Measurements from ENCODE around the gene MCC. TPM values are rescaled to one million over a fixed set of nuclear protein-coding genes. Genes with fewer than 3 reads are reported as not detected.

MCC gene
- total RNA-seq, 1 donor from 2014 or later: 14.0 TPM

GRCh38 chr5:113269023-113269997 is 218.9 kb downstream of the MCC start:
- Mint-ChIP-seq H3K4me1 (ENCODE audit: unreplicated experiment) (peaks cover 10% of the 10 kb centered on the region), H3K27ac (ENCODE audit: unreplicated experiment) (no peak overlapping the region), H3K27me3 (ENCODE audit: unreplicated experiment) (no peaks in the 10 kb centered on the region), H3K9me3 (ENCODE audit: unreplicated experiment) (no peaks in the 10 kb centered on the region), H3K4me3 (ENCODE audit: unreplicated experiment) (no peak overlapping the region), H3K36me3 (ENCODE audit: unreplicated experiment) (no peaks in the 10 kb centered on the region)
- no peak for TF ChIP-seq CTCF (IDR thresholded peaks at IDR 0.05)
- no peak for DNase-seq (ENCODE audit: extremely low spot score, unreplicated experiment)

GRCh38 chr5:113268232-113268631 is 220.0 kb downstream of the MCC start:
- DNase-seq (ENCODE audit: extremely low spot score, unreplicated experiment): no peak
- H3K27me3 Mint-ChIP-seq (ENCODE audit: unreplicated experiment): no peaks in the 10 kb centered on the region
- no peak overlapping the region for H3K4me3 Mint-ChIP-seq (ENCODE audit: unreplicated experiment)
- H3K4me1 Mint-ChIP-seq (ENCODE audit: unreplicated experiment): peaks cover 5% of the 10 kb centered on the region
- no peaks in the 10 kb centered on the region for H3K36me3 Mint-ChIP-seq (ENCODE audit: unreplicated experiment)
- no peak overlapping the region for H3K27ac Mint-ChIP-seq (ENCODE audit: unreplicated experiment)
- no peak for TF ChIP-seq CTCF (IDR thresholded peaks at IDR 0.05)
- H3K9me3 Mint-ChIP-seq (ENCODE audit: unreplicated experiment): no peaks in the 10 kb centered on the region

GRCh38 chr5:113267361-113267900 is 220.8 kb downstream of the MCC start:
- H3K27ac Mint-ChIP-seq (ENCODE audit: unreplicated experiment): no peak overlapping the region
- H3K4me1 Mint-ChIP-seq (ENCODE audit: unreplicated experiment): no peaks in the 10 kb centered on the region
- H3K4me3 Mint-ChIP-seq (ENCODE audit: unreplicated experiment): no peak overlapping the region
- no peak for DNase-seq (ENCODE audit: extremely low spot score, unreplicated experiment)
- H3K9me3 Mint-ChIP-seq (ENCODE audit: unreplicated experiment): no peaks in the 10 kb centered on the region
- no peak for TF ChIP-seq CTCF (IDR thresholded peaks at IDR 0.05)
- H3K36me3 Mint-ChIP-seq (ENCODE audit: unreplicated experiment): no peaks in the 10 kb centered on the region
- H3K27me3 Mint-ChIP-seq (ENCODE audit: unreplicated experiment): no peaks in the 10 kb centered on the region

- Mint-ChIP-seq H3K4me1 (ENCODE audit: unreplicated experiment) (no peaks in the 10 kb centered on the region), H3K27ac (ENCODE audit: unreplicated experiment) (no peak overlapping the region), H3K27me3 (ENCODE audit: unreplicated experiment) (no peaks in the 10 kb centered on the region)
Measured at GRCh38 chr5:113266913-113267227, 221.4 kb downstream of the MCC start.

More at GRCh38 chr5:113266913-113267227, 221.4 kb downstream of the MCC start:
- TF ChIP-seq CTCF (IDR thresholded peaks at IDR 0.05): no peak
- H3K4me3 Mint-ChIP-seq (ENCODE audit: unreplicated experiment): no peak overlapping the region
- no peaks in the 10 kb centered on the region for H3K36me3 Mint-ChIP-seq (ENCODE audit: unreplicated experiment)
- no peak for DNase-seq (ENCODE audit: extremely low spot score, unreplicated experiment)
- H3K9me3 Mint-ChIP-seq (ENCODE audit: unreplicated experiment): no peaks in the 10 kb centered on the region

Data from osteocyte (in vitro differentiated cells).